Ovary (tissue), 3 donors: ENCODE measurements around the gene IRF4.

Experiments
- POLR2A ChIP-seq: fragments of 450-650 bp; IDR thresholded peaks from one replicate; pipeline ENCODE4 v1.6.1; 2017; ENCODE audit warnings: antibody characterized with exemption, mild to moderate bottlenecking, moderate library complexity
- TF ChIP-seq, protein P1 (sequence below), 3 donors: fragments of 450-650 bp in 2 of 3; fragments of 200-600 bp in 1 of 3; IDR thresholded peaks; one replicate each; pipeline versions ENCODE4 v1.5.1 to v1.8.0; 2016 to 2022; ENCODE audit warnings: antibody characterized with exemption in 3 of 3, mild to moderate bottlenecking in 1 of 3
- donor health status: DM: no; HTN: no; CAD: no.

DNA sequence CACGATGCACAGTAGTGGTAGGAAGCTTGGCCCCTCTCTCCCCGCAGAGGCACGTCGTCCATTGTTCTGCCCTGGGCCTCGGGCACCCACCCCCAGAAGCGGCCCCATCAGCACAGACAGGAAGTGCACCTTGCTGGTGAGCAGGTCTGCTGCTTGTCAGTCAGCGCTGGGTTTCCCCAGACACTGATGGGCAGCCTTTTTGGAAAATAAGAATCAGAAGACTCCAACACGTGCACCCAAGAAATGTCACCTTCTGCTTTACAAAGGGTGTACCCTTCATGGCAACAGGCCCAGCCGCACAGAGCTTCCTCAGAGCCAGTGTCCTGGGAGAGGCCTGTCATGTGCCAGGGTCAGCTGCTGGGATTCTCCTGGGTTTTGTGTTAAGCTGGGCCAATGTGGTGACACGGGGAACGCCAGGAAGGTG lies 34.7 kb upstream of the IRF4 start:
- TF ChIP-seq, protein P1, sequence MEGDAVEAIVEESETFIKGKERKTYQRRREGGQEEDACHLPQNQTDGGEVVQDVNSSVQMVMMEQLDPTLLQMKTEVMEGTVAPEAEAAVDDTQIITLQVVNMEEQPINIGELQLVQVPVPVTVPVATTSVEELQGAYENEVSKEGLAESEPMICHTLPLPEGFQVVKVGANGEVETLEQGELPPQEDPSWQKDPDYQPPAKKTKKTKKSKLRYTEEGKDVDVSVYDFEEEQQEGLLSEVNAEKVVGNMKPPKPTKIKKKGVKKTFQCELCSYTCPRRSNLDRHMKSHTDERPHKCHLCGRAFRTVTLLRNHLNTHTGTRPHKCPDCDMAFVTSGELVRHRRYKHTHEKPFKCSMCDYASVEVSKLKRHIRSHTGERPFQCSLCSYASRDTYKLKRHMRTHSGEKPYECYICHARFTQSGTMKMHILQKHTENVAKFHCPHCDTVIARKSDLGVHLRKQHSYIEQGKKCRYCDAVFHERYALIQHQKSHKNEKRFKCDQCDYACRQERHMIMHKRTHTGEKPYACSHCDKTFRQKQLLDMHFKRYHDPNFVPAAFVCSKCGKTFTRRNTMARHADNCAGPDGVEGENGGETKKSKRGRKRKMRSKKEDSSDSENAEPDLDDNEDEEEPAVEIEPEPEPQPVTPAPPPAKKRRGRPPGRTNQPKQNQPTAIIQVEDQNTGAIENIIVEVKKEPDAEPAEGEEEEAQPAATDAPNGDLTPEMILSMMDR (IDR thresholded peaks at IDR 0.05), result no peak
- no peak for TF ChIP-seq POLR2A
